CD4-positive, alpha-beta T cell treated with Interleukin-15 for 4 hours (primary cell): Measurements from ENCODE around the gene ZNF362.

Experiments
- DNase-seq: peaks from one replicate; pipeline ENCODE4 v3.0.0-alpha.2; 2020; ENCODE audit warnings: low spot score

ZNF362 gene

DNA sequence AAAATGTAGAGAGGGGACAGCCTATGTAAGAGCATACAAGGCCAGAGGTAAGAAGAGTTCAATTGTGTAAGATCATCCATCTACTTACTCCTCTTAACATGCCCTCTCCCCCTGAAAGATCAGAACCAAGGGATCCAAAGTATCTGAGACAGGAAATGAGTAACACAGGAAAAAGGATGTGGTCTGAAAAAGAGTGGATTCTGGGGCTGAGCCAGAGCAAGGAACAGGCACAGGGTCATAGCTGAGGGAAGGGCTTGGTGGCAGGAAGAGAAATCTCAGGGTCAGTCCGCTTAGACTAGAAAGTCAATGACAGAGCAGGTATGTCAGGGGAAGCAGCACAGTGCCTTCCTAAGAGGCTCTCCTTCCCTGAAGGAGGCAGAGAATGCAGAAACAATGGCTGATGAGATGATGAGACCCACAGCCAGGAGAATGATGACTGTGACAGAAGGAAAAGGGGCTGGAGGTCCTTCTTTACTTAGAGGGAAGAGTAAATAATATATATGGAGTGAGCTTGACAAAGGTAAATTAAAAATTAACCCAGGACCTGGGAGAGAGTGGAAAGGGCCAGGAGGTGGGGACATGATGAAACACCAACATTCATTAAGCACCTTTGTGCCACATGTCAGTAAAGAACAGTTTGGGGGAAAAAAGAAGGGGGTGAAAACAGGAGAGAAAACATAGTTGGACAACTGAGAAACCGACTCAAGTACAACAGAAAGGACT, 90.8 kb downstream of the ZNF362 start:
- DNase-seq, result no peak

DNA sequence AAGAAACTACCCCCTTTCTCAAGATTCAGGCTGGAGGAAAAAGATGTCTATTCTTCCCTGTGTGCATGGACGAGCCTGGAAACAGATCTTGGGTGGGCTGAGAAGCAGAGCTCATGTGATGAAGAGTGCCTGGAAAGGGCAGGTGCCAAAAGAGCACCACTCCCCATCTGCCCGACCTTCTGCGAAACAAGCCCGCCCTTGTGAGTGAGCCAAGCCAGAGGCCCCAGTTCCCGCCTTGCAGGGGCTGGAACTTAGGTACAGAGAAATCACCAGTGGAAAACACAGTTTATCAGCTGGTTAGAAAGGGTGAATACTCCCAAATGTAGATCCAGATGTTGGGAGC, 91.3 kb downstream of the ZNF362 start:
- DNase-seq, result no peak

DNA sequence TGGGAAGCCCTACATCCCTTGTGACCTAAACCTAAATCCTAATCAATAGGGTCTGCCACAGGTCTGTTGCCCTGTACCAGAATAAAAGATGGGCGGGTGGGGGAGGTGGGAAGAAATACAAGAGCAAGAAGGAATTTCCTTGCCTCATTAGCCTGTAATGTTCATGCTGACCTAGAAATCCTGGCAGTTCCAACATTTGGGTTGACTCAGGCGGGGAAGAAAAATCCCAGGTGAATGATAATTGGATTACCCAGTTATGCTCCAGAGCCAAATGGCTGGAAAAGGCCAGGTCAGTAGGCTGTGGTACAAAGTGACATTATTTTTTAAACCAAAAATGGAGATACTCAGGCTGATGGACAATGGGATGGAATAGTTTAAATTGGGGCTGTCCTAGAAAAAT, 91.9 kb downstream of the ZNF362 start:
- no peak for DNase-seq

DNA sequence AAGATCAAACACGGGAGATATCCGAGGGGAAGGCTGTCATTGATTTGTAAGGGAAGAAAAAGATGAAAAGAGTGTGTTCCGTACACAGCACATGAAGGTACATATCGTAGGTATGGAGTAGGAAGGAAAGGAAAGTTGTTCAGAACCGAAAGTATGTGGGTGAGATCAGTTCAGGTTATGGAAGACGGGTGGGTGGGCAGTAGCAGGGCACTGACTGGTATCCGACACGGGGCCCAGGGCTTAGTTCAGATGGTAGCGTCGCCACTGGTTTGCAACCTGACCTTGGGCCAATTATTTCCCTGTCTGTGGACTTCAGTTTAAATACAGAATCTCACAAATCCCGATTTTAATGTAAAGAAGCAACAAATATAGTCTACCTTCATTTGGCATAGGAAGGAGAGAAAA, 92.4 kb downstream of the ZNF362 start:
- no peak for DNase-seq

DNA sequence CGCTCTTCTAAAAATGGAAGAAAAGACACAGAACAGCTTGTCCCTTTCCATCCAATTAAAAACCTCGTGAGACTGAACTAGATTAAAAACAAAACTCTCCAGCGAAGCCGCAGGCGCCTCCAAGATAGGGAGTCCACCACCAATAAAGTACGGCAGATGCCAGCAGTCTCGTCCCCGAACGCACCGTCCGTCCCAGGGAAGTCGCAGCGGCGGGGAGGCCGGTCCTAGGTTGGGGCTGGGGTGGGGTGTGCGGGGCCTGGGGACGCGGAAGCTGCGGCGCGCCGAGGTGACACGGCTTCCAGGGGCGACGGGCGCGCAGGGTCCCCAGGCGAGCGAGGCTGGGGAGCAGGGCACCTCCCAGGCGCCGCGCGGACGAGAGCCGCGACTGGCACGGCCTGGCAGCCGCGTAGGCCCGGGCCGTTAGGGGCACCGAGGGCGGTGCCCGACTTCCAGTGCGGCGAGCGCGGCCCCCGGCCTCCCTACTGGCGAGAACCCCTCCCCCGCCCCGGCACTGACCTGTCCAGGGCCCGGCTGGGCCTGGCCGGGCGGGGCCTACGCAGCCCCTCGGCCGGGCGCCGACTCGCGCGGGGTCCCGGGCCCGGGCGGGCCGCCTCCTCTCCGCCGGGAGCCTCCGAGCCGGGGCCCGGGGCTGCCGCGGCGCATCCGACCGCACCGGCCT, 92.9 kb downstream of the ZNF362 start:
- peak; percentile 26 for DNase-seq

DNA sequence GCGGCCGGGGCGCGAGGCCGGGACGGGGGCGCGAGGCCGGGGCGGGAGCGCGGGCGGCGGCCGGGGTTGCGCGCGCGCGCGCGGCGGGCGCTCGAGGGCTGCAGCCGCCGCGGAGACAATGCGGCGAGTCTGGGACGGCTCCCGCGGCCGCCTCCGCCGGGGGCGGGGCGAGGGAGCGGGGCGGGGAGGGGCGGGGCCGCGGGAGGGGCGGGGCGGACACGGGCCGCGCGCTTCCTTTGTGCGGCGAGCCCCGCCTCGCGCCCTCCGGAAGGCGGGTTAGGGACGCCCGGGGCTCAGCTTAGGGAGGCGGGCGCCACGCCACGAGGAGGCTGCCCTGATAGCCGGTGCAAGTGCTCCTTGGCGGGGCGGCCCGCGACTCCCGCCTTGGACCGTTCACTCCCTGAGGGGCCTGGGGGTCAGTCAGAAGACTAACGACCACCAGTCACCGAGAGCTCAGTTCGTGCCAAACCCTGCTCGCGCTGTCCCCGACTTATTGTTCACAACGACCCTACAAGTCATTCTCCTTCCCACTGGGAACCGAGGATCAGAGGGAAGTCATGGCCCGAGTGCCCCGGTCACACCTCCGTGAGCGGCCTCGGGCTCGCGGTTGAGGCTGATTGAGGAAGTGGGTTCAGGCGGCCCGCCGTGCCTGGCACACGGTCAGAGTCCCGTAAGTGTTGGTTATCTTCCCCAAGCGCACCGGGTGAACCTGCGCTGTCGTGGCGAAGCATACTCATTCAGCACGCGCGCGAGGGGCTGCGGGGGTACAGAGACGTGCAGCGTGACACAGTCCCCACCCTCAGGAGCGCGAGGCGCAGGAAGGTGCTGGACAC, 93.7 kb downstream of the ZNF362 start:
- DNase-seq, result peak; percentile 78
